HG03108 (cell line): ENCODE data around the gene CPTP.
A peak's percentile ranks its signal among the peaks of the same experiment; 100 is the strongest.

ENCODE experiments used
- ATAC-seq: cut with Tn5 transposase; IDR thresholded peaks from one replicate; pipeline ENCODE4 v1.9.1; 2021; ENCODE audit warnings: moderate library complexity; ENCODE audit not compliant: unreplicated experiment

Gene CPTP

GRCh38 chr1:1347026-1347595 is 22.5 kb downstream of the CPTP start:
- ATAC-seq = no peak

DNA sequence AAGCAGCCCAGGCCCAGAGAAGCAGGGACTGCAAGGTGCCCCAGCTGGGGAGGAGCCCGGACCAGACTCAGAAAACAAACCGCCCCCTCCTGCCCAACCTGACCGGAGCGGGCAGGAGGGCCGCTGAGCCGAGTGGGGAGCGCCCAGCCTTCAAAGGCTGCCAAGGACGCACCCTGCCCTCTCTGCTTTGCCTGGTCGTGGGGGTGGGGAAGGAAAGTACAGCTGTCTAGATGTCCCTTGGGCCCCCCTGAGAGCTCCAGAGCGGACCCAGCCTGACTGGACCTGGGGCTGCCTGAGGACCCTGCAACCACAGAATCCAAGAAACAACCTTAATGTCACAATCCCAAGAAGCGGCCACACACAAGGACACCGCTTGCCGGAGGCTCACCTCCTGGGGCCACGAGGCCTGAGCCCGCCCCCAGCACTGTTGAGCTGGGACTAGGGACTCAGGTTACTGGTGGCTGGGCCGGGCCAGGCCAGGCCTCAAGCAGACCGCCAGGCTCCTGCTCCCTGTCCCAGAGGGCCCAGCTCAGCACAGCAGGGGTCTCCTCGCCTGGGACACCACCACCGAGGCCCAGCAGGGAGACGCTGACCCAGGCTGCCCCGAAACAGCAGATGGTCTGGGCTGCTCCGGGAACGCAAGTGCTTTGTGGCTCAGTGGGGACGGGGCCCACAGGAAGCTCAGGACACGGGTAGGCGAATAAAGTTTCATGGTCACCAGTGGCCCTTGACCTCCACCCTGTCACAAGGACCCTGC is 23.2 kb downstream of the CPTP start:
- no peak for ATAC-seq

- ATAC-seq = peak; percentile 25
Observed at GRCh38 chr1:1348420-1349255, 24.0 kb downstream of the CPTP start.

- ATAC-seq = peak; percentile 52
Observed at GRCh38 chr1:1349256-1350012, 24.8 kb downstream of the CPTP start, which contains the start of gene DVL1. DVL1 (minus strand) TSS chr1:1349418; CDS start chr1:1349065, 353 bp downstream.

- ATAC-seq = no peak
Observed at GRCh38 chr1:1351511-1352427, 27.2 kb downstream of the CPTP start.

GRCh38 chr1:1352786-1353388 is 28.3 kb downstream of the CPTP start:
- ATAC-seq = no peak

DNA sequence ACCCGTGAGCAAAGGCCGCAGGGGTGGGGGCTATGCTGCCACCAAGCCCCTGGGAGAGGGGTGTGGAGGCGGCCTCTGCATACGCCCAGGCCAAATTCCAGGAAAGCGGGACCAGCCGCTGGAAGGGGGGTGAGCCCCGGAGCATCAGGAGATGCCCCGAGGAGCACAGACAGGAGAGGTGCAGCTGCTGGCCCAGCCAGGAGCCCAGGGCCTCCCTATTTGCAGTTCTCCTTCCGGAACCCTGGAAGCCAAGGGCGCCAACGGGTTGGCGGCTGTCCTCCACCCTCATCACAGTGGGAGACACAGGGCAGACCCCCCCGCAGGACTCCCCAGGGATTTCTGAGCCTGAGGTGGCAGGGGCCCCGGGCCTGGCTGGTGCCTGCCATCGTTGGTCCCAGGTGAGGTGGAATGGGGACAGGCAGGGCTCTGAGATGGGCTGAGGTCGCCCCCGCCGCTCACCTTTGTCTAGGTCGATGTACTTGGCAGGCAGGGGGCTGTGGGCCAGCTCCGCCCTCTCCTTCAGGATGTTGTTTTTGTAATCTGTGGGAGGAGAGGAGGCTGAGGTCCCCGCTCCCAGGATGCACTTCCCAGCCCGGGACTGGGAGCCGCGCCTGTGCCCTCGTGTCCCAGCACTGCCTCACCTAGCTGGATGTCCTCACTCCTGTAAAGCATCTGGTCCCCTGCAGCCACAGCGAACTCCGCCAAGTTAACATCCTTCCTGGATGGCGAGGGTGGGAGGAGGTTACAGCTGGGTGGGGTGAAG is 29.0 kb downstream of the CPTP start:
- no peak for ATAC-seq

- ATAC-seq = no peak
Observed at GRCh38 chr1:1354271-1355247, 30.0 kb downstream of the CPTP start.

GRCh38 chr1:1355416-1355815 is 30.8 kb downstream of the CPTP start:
- no peak for ATAC-seq

DNA sequence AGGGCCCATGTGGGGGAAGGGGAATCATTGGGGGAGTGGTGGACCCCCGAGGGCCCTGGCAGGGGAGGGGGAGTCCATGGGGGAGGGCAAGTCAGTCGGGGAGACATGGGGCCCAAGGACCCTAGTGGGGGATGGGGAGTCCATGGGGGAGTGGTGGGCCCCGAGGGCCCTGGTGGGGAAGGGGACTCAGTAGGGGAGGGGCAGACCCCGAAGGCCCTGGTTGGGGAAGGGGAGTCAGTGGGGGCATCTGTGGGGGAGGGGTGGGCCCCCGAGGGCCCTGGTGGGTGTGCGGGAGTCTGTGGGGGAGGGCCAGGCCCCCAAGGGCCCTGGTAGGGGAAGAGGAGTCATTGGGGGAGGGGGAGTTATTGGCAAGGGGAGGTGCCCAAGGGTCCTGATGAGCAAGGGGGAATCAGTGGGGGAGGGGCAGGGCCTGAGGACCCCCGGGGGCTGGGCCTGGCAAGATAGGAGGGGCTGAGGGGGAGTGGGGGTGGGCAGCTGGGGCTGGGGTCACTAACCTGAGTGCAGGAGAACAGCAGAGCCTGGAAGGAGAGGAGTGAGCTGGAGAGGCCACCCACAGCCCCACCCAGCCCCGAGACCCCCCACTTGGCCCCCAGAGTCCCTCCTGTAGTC is 31.7 kb downstream of the CPTP start:
- ATAC-seq = no peak

DNA sequence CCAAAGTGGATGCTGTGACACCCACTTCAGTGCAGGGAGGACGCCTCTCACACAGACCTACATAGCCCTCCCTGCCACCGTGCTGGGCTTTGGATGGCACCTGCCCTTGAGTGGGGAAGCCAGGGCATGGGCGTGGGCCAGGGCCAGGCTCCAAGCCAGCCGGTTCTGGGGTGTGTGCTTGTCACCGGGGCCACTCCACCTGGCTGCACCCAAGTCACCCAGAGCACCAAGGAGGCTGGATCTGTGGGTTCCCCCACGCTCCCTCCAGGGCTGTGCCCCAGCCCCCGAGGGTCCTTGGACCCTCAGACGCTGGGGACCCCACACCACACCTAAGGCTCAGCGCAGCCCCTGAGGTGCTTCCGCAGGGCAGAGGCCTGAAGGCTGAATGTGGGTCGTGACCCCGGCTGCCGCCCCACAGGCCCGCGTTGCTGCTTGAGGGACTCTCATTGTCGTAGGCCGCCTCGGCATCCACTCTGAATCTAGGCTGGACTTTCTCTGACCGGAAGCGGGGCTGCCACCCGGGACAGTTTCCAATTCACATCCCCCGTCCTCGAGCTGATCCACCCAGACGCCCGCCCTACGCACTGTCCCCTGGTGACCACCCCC is 32.3 kb downstream of the CPTP start:
- no peak for ATAC-seq

DNA sequence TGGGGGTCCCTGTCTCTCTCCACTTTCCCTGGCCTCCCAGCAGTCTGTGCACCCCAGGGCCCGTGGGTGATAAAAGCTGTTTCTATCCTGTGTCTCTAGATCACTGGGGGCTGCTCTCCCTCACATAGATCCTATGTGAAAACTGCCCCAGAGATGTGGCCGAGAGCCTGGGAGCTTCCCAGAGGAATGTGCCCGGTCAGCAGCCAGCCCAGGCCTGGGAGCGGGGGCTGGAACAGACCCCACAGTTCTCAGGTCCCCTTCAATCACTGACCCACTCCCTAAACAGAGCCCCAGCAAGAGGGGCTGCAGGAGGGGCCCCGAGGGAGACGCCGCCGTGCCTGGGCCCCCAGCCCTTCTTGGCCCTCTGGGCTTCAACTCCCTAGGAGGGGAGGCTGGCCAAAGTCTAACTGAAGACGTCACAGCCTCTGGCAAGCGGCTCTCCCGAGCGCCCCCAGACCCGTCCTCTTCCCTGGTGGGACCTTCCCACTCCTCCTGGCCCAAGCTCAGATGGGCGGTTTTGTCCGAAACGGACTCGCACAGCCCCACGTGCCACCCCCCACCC is 33.4 kb downstream of the CPTP start:
- no peak for ATAC-seq

DNA sequence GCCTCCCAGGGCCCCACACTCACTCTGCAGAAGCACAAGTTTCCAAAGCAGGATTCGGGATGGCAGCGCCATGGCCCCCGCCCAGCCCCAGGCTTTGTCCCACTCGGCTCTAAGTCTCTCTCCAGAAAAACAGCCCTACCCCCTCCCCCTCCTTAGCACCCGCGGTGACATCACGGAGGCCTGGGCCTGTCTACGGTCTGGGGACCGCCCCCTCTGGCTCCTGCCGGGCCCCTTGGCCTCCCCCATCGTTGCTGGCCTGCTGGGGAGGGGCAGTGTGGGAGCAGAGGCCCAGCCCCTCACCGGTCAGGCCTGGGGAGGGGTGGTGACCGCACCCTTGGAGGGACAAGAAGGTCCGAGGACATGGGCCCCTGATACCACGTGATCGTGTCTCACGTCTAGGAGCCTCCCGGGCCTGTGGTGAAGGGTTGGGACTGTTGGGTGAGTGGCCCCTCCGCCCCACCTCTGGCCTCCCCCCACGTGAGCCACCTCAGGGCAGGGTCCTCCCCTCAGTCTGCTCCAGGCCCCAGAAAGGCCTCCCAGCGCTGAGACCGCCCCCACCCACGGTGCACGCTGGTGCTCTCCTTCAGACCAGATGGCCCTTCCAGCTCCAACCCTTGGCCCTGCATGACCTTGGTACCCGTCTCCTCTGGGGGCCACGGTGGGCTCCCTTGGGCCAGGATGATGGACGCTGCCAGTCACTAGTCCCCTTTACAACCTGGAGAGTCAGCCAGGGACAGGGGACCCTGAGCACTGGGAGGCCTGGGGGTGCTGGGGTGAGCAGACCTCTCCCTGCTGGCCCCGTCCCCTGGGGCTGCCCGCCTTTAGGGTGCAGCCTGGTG is 34.0 kb downstream of the CPTP start, which contains the start of gene MXRA8:
MXRA8 (minus strand) TSS at position 123 of the 839 bp plus-strand sequence; CDS start at position 72, 51 bp downstream.
- ATAC-seq = no peak

DNA sequence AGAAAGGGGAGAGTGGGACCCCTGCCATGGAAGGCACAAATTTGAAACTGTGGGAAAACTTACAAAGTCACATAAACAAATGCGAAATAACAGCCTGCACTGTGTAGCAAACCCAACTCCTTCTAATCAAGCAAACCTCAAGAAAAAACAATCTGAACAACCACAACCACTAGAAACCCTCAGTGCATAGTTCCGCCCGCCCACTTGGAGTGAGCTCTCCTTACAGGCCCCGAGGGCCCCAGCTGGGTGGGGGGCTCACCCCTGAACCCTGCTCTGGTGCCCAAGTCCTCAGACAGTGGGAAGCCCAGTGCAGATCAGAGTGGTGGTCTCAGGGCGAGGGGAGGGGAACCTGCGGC is 34.7 kb downstream of the CPTP start:
- ATAC-seq = no peak

- ATAC-seq = no peak
Observed at GRCh38 chr1:1359664-1360468, 35.3 kb downstream of the CPTP start.
